ENCODE data around the gene F11R. TPM values are rescaled to one million over a fixed set of nuclear protein-coding genes. Genes with fewer than 3 reads are reported as not detected.

F11R gene
- total RNA-seq, 4 donors from 2014 or later, result 101 to 112 (median 107) TPM

GRCh38 chr1:160953030-160953429 is 67.9 kb downstream of the F11R start:
- H3K27ac ChIP-seq, result peak overlapping the region; percentile 60
- 54% methylated on average over 3 of the region's 3 CpGs for WGBS
- DNase-seq (ENCODE audit: low spot score in 2 of 2), result no peak

DNA sequence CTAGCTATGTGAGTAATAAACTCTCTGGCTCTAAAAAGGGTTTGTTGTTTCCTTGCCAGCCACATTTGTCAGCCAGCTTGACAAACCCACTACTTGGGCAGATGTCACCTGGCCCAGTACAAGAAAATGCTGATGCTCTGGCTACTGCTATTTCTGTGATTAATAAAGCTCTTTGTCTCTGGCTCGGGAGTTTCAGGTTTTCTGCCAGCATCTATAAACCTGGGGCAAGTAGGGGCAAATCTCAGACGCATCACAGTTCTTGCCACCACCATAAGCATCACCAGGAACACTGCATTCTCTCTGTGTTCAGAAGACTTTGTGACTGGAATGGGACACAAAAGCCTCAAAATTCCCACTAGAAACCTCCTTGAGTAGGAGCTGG is 68.8 kb downstream of the F11R start:
- peaks cover 18% of the 10 kb centered on the region for H3K4me1 ChIP-seq
- no peaks in the 10 kb centered on the region for H3K9me3 ChIP-seq
- no peak for DNase-seq (ENCODE audit: low spot score in 2 of 2)
- TF ChIP-seq EP300 (IDR thresholded peaks at IDR 0.05) (no peak), POLR2AphosphoS5 (IDR thresholded peaks at IDR 0.05) (no peak), POLR2A (IDR thresholded peaks at IDR 0.05) (no peak), CTCF (IDR thresholded peaks at IDR 0.05) (no peak)
- H3K36me3 ChIP-seq, result no peaks in the 10 kb centered on the region
- H3K4me3 ChIP-seq, result no peak overlapping the region
- H3K27ac ChIP-seq, result peak overlapping the region; percentile 60
- H3K27me3 ChIP-seq, result no peaks in the 10 kb centered on the region
- WGBS, result 60% methylated on average over 2 of the region's 2 CpGs

More at GRCh38 chr1:160953030-160953429, 67.9 kb downstream of the F11R start:
- Histone ChIP-seq H3K27me3 (no peaks in the 10 kb centered on the region), H3K9me3 (no peaks in the 10 kb centered on the region), H3K4me3 (no peak overlapping the region), H3K36me3 (no peaks in the 10 kb centered on the region), H3K4me1 (peaks cover 18% of the 10 kb centered on the region)
- TF ChIP-seq EP300 (IDR thresholded peaks at IDR 0.05) (no peak), CTCF (IDR thresholded peaks at IDR 0.05) (no peak), POLR2AphosphoS5 (IDR thresholded peaks at IDR 0.05) (no peak), POLR2A (IDR thresholded peaks at IDR 0.05) (no peak)

DNA sequence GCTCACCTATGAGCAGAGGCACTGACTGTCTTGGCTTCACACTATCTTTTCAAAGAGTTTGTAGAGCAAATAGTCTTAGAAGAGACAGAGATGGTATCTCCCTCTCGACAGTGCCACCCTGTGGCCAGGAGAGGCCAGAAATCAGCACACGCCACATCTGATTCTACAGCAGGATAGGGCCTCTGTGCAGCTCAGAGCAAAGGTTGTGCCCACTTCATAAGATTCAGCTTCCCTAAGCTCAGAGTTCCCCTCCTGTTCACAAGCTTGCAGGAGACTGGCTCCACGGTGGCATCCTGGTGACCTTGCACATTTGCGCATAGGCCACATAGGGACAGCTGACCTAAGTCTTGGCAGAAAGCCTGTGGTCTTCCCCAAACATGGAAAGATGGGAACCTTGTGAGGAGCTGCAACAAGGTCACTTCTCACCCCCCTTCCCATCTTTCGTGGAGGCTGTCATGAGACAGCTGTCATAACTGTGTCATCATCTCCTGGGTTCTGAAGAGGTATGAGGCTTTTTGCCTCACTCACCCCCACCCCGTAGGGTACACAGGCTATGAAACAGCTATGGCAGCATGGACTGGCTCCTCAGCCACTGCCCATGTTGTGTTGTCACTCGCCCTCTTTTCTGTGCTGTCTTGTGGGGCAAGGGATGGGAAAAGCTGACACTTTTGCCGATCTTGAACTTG is 69.4 kb downstream of the F11R start:
- no peaks in the 10 kb centered on the region for H3K27me3 ChIP-seq
- 32% methylated on average over 6 of the region's 8 CpGs for WGBS
- H3K9me3 ChIP-seq, result no peaks in the 10 kb centered on the region
- H3K36me3 ChIP-seq, result no peaks in the 10 kb centered on the region
- peaks cover 18% of the 10 kb centered on the region for H3K4me1 ChIP-seq
- TF ChIP-seq POLR2AphosphoS5 (IDR thresholded peaks at IDR 0.05), result no peak
- peak; percentile 21 to 60 for TF ChIP-seq CTCF (IDR thresholded peaks at IDR 0.05)
- no peak for TF ChIP-seq POLR2A (IDR thresholded peaks at IDR 0.05)
- no peak for TF ChIP-seq EP300 (IDR thresholded peaks at IDR 0.05)
- no peak for DNase-seq (ENCODE audit: low spot score in 2 of 2)
- H3K27ac ChIP-seq, result no peak overlapping the region
- H3K4me3 ChIP-seq, result no peak overlapping the region

GRCh38 chr1:160950657-160951056 is 70.3 kb downstream of the F11R start:
- no peaks in the 10 kb centered on the region for H3K27me3 ChIP-seq

More at GRCh38 chr1:160950657-160951056, 70.3 kb downstream of the F11R start:
- no peak for DNase-seq (ENCODE audit: low spot score in 2 of 2)
- no peaks in the 10 kb centered on the region for H3K9me3 ChIP-seq
- H3K4me1 ChIP-seq, result peaks cover 18% of the 10 kb centered on the region
- H3K27ac ChIP-seq, result no peak overlapping the region
- no peak overlapping the region for H3K4me3 ChIP-seq
- H3K36me3 ChIP-seq, result no peaks in the 10 kb centered on the region
- 100% methylated on average over 1 of the region's 3 CpGs for WGBS
- no peak for TF ChIP-seq CTCF (IDR thresholded peaks at IDR 0.05)
- TF ChIP-seq EP300 (IDR thresholded peaks at IDR 0.05), result no peak
- no peak for TF ChIP-seq POLR2A (IDR thresholded peaks at IDR 0.05)
- TF ChIP-seq POLR2AphosphoS5 (IDR thresholded peaks at IDR 0.05), result no peak
